Measurements from ENCODE around the gene MROH7. TPM values are rescaled to one million over a fixed set of nuclear protein-coding genes. Genes with fewer than 3 reads are reported as not detected.

MROH7 gene
- total and polyA plus RNA-seq, 2 of the 13 experiments (the other 11 are each of a cell fraction or from before 2014, with no cell fraction given) = 0.09 TPM

GRCh38 chr1:54671985-54672608 is 30.5 kb downstream of the MROH7 start (continued):
- TF ChIP-seq MAZ (IDR thresholded peaks at IDR 0.05; ENCODE audit: borderline replicate concordance, low read depth, low read length) (0 out of 2 replicates have a peak, but pooled peaks have one; percentile 27), MAZ (CRISPR knock-in tag; IDR thresholded peaks at IDR 0.05; ENCODE audit: low read depth) (no peak), SNRNP70 (IDR thresholded peaks at IDR 0.05; ENCODE audit: low read depth, low read length) (no peak), TEAD3 (CRISPR knock-in tag; optimal IDR thresholded peaks at IDR 0.05; ENCODE audit: borderline replicate concordance) (peak; percentile 45), STAG1 (CRISPR knock-in tag; IDR thresholded peaks at IDR 0.05) (peak; percentile 88), SUZ12 (IDR thresholded peaks at IDR 0.05; ENCODE audit: low read depth, low read length) (0 out of 2 replicates have a peak, but pooled peaks have one; percentile 12), RAD21 (CRISPR knock-in tag; IDR thresholded peaks at IDR 0.05) (peak; percentile 85), GABPA (IDR thresholded peaks at IDR 0.05; ENCODE audit: low read depth, low read length) (no peak), GABPA (CRISPR knock-in tag; IDR thresholded peaks at IDR 0.05; ENCODE audit: low read depth) (peak; percentile 63), SMC3 (IDR thresholded peaks at IDR 0.05; ENCODE audit: low read length) (peak; percentile 97)

GRCh38 chr1:54678776-54679643 is 37.4 kb downstream of the MROH7 start:
- ATAC-seq = peak; percentile 82
- WGBS (ENCODE audit: low lambda C conversion rate) = 10% methylated on average over 8 of the region's 17 CpGs
- in situ Hi-C loops (cut with HindIII; ENCODE audit: extremely low pct_ligation_motif_present, low pct_unique_long_range_greater_than_20kb) (no loop called here), intact Hi-C loops (cut with micrococcal nuclease; ENCODE audit: unreplicated experiment) (no loop called here)
- no peak overlapping the region for H3K27ac ChIP-seq (ENCODE audit: extremely low read length, insufficient read depth, low read length)
- peaks cover 0 to 16% of the 10 kb centered on the region in 2 experiments; a peak in 1 of 5 replicates for H3K27me3 ChIP-seq (ENCODE audit: control insufficient read depth in 1 of 2, insufficient read depth in 2 of 2, low read length in 2 of 2)
- peaks cover 16% of the 10 kb centered on the region for H3K4me1 ChIP-seq (ENCODE audit: insufficient read depth, low read length)
- H3K79me2 ChIP-seq (ENCODE audit: insufficient read depth, low read length) = no peaks in the 10 kb centered on the region
- ChIA-PET CTCF (ENCODE audit: low intra/inter-chr PET ratio, low total read pairs) (no interaction called here), POLR2A (no interaction called here)
- H3K9ac ChIP-seq (ENCODE audit: insufficient read depth, low read depth, low read length) = no peak overlapping the region
- H4K20me1 ChIP-seq (ENCODE audit: insufficient read depth, low read length) = no peaks in the 10 kb centered on the region
- no peak for FAIRE-seq
- peak overlapping the region in 1 of 3 experiments; percentile 25; a peak in 1 of 6 replicates for H3K4me3 ChIP-seq (replicated peaks in 1 of 3; ENCODE audit: insufficient read depth in 1 of 3, low read depth in 2 of 3, low read length in 3 of 3)
- peak; percentile 19 for DNase-seq (ENCODE audit: low spot score)
- H3K4me2 ChIP-seq (ENCODE audit: low read depth, low read length) = peak overlapping the region; percentile 30
- no peaks in the 10 kb centered on the region for H3K36me3 ChIP-seq (replicated peaks in 1 of 2; ENCODE audit: control insufficient read depth in 1 of 2, insufficient read depth in 2 of 2, low read length in 2 of 2)
- H2AFZ ChIP-seq (ENCODE audit: low read length) = no peak overlapping the region
- H3K9me3 ChIP-seq (ENCODE audit: low read length) = no peaks in the 10 kb centered on the region
- no TSS peak for BruUV-seq (replicated peaks)
- TF ChIP-seq ETV5 (CRISPR knock-in tag; IDR thresholded peaks at IDR 0.05; ENCODE audit: borderline replicate concordance) (peak; percentile 47; the same call in 1 of the 2 replicates), SCMH1 (CRISPR knock-in tag; IDR thresholded peaks at IDR 0.05; ENCODE audit: borderline replicate concordance) (no peak), PAXIP1 (CRISPR knock-in tag; conservative IDR thresholded peaks at IDR 0.05) (peak; percentile 45; the same call in 1 of the 2 replicates), MXD1 (CRISPR knock-in tag; IDR thresholded peaks at IDR 0.05) (0 out of 2 replicates have a peak, but pooled peaks have one; percentile 18), MAX (IDR thresholded peaks at IDR 0.05) (peak; percentile 18; the same call in 1 of the 2 replicates), MLX (CRISPR knock-in tag; IDR thresholded peaks at IDR 0.05) (0 out of 2 replicates have a peak, but pooled peaks have one; percentile 23), LCORL (IDR thresholded peaks at IDR 0.05) (no peak), LCORL (CRISPR knock-in tag; IDR thresholded peaks at IDR 0.05) (peak; percentile 46; the same call in 1 of the 2 replicates)

Data from HepG2 (cell line).